ENCODE data around the gene AGER. TPM values are rescaled to one million over a fixed set of nuclear protein-coding genes. Genes with fewer than 3 reads are reported as not detected.

The AGER gene
- total and polyA plus RNA-seq, 9 of the 15 experiments (the other 6 are each of a cell fraction or from before 2014, with no cell fraction given), result 1.2 to 11.5 (median 4.1) TPM

- TF ChIP-seq ASH1L (IDR thresholded peaks at IDR 0.05; ENCODE audit: borderline replicate concordance, low read depth, partially characterized antibody) (peak; percentile 34), THRB (CRISPR knock-in tag; conservative IDR thresholded peaks at IDR 0.05) (peak; percentile 93), MXD1 (CRISPR knock-in tag; IDR thresholded peaks at IDR 0.05; ENCODE audit: borderline replicate concordance, poor library complexity, severe bottlenecking) (no peak), POLR2A (conservative IDR thresholded peaks at IDR 0.05) (no peak), ZNF778 (CRISPR knock-in tag; IDR thresholded peaks at IDR 0.05) (no peak), RNF2 (IDR thresholded peaks at IDR 0.05) (no peak), BRF2 (IDR thresholded peaks at IDR 0.05; ENCODE audit: borderline replicate concordance, insufficient read depth, insufficient read length) (no peak), MCM2 (IDR thresholded peaks at IDR 0.05; ENCODE audit: low read depth) (no peak), NCOA6 (IDR thresholded peaks at IDR 0.05) (no peak), PTTG1 (tag; IDR thresholded peaks at IDR 0.05; ENCODE audit: low read depth) (no peak), ZNF639 (CRISPR knock-in tag; conservative IDR thresholded peaks at IDR 0.05 in 1 of 2, IDR thresholded peaks at IDR 0.05 in 1 of 2) (no peak), CBX5 (IDR thresholded peaks at IDR 0.05; ENCODE audit: borderline replicate concordance, low read depth) (no peak), NRF1 (conservative IDR thresholded peaks at IDR 0.05 in 1 of 2, IDR thresholded peaks at IDR 0.05 in 1 of 2) (no peak; a peak in 1 of 4 replicates), CUX1 (CRISPR knock-in tag; IDR thresholded peaks at IDR 0.05) (no peak), ZBTB12 (CRISPR knock-in tag; IDR thresholded peaks at IDR 0.05) (no peak), ZNF224 (CRISPR knock-in tag; IDR thresholded peaks at IDR 0.05) (no peak), ZNF3 (CRISPR knock-in tag; IDR thresholded peaks at IDR 0.05) (no peak)
These were observed 7.4 kb downstream of the AGER start (continued) for GRCh38 chr6:32176476-32177182.
